ENCODE results near the gene NALCN. TPM values are rescaled to one million over a fixed set of nuclear protein-coding genes. Genes with fewer than 3 reads are reported as not detected.

NALCN gene
- total RNA-seq, 4 donors from 2014 or later: under 0.01 to 1.3 (median 0.17) TPM; not detected in 1

DNA sequence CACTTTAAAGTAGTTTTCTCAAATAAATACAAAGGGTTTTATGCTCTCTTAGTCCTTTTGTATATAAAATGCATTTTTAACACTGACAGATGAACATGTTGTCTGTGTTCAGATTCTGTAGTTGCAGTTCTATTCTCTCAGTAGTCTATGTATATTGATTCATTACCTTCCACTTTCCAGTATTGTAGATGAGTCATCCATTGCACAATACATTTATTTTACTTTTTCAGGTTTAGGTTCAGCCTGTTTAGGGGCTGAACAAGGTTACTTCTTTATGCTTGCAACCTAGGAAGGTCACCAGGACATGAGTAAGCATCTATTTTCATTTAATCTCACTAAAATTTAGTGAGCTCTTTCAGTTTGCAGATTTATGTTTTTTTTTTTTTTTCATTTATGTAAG lies 173.6 kb downstream of the NALCN start:
- TF ChIP-seq, protein P1, sequence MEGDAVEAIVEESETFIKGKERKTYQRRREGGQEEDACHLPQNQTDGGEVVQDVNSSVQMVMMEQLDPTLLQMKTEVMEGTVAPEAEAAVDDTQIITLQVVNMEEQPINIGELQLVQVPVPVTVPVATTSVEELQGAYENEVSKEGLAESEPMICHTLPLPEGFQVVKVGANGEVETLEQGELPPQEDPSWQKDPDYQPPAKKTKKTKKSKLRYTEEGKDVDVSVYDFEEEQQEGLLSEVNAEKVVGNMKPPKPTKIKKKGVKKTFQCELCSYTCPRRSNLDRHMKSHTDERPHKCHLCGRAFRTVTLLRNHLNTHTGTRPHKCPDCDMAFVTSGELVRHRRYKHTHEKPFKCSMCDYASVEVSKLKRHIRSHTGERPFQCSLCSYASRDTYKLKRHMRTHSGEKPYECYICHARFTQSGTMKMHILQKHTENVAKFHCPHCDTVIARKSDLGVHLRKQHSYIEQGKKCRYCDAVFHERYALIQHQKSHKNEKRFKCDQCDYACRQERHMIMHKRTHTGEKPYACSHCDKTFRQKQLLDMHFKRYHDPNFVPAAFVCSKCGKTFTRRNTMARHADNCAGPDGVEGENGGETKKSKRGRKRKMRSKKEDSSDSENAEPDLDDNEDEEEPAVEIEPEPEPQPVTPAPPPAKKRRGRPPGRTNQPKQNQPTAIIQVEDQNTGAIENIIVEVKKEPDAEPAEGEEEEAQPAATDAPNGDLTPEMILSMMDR (IDR thresholded peaks at IDR 0.05; ENCODE audit: low read depth): no peak

DNA sequence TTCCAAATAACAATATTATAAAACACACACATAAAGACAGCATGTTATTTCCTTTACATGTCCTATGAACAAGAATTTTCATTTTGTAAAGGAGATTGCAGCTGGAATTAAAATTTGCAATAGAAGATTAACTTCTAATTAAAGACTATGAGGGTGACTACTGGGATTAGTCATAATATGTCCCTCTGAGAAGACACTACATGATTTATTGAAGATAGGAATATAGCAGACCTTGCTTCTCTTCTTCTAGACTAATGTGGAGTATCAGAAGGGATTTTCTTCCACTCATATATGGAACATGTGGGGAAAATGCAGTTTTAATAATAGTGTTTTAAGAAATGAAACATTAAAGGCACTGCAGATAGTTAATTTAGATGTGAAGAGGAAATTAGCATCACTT lies 177.8 kb downstream of the NALCN start:
- TF ChIP-seq, protein P1 (IDR thresholded peaks at IDR 0.05; ENCODE audit: low read depth): no peak

DNA sequence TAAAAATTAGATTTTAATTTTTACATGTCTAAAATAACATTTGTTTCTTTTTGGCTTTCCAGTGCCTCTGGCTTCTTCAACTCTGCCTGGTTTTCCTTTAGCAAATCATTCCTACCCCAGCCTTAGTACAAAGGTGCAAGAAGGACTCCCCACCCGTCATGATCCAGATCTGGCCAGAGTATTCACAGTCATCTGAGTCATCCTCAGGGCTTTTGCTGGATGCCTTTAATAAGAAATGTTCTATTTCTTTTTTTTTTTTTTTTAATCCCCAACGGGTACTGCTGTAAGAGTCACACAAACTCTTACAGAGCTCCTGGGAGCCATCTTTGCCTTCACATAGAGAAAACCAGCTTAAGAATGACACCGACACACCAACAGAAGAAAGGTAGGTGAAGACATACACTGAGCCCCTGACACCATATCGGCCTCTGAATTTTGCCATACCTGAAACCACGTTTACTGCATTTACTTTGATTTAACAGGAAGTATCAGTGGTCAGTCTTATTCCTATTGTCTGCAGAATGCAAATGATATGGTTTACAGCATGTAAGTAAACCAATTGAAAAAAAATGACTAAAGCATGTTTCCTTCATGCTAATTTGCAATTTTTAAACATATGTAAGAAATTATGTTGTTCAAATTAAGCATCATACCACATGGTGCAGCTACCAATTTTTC lies 184.4 kb downstream of the NALCN start:
- TF ChIP-seq, protein P1 (IDR thresholded peaks at IDR 0.05; ENCODE audit: low read depth): no peak

DNA sequence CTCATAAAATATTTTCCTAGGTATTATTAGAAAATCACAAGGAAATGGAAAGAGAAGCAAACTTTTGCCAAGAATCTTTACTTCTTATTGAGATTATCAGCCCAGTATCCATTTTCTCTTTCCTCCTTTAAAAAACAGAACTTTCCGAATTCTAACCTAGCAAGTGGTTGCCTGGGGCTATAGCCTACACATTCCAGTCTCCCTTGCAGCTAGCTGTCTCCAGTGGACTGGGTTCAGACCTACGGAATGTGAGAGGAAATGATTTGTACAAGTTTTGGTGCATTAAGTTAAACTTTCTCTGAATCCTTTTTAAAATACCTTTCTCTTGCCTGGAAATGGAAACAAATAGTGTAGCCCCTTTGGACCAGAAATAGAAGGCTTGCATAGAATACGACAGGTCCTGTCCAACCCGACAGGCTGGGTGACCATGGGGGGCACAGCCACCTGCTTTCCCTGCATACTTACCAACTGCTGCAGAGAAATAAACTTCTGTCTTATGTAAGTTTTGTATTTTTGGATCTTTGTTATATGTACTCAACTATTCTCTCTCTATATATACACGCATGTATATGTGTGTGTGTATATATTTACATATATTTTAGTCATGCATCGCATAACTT lies 185.9 kb downstream of the NALCN start:
- TF ChIP-seq, protein P1 (IDR thresholded peaks at IDR 0.05; ENCODE audit: low read depth): no peak

DNA sequence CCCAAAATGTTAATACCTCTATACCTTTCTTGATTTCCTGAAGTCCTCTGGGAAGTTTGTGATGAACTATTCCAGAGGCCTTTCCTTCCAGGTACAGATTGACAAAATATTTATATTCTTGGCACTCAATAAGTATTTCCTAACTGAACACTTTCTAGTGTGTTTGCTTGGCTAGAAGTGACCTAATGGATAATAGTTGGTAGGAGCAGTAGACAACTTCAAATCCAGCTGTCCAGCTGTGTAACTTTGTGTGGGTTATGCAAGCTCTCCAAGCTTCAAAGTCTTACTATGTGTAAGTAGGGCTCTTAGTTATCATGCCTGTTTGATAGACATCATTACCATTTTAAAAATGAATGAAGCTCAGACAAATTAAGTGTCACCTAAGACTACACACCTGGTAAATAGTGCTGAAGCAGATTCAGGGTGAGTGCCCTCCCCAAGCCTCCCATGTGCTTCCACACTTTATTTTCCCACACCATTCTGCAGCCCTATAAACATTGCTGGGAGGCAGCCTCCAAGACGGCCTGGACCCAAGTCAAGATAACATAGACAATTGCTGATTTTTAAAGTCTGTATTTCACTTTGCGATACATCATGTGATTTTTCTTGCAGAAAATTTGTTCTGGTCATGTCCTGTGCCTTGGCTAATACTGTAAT lies 196.6 kb downstream of the NALCN start:
- TF ChIP-seq, protein P1 (IDR thresholded peaks at IDR 0.05; ENCODE audit: low read depth): no peak

DNA sequence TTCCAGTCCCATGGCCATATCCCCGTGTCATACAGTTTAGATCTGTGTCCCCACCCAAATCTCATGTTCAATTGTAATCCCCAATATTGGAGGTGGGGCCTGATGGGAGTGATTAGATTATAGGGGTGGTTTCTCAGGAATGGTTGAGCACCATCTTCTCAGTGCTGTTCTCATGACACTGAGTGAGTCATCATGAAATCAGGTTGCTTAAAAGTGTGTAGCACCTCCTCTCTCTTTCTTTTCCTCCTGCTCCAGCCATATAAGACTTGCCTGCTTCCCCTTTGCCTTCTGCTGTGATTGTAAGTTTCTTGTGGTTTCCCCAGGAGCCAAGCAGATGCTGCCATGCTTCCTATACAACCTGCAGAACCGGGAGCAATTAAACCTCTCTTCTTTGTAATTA lies 197.8 kb downstream of the NALCN start:
- TF ChIP-seq, protein P1 (IDR thresholded peaks at IDR 0.05; ENCODE audit: low read depth): no peak

DNA sequence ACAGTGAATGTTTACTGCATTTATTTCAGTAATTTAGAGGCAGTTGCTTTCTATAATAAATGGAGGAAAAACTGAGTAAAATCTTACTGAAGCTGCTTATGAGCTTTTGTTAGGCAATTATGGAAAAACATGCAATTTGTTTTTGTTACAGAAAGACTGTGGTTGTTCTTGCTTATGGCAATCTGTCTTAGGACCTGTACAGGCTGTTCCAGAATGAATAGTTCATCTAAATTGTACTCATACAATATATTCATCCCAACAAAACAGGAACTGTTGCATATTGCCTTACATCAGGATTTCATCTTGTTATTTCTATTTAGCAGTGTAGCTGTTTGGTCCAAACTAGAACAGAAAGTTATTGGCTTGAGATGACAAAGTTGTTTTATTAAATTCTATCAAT lies 199.2 kb downstream of the NALCN start:
- TF ChIP-seq, protein P1 (IDR thresholded peaks at IDR 0.05; ENCODE audit: low read depth): no peak

All from subcutaneous adipose tissue (tissue), 4 donors.